ENCODE data around the gene GALNT3.
A peak's percentile ranks its signal among the peaks of the same experiment; 100 is the strongest.

GALNT3 gene

GRCh38 chr2:165796819-165797530 is 2.9 kb upstream of the GALNT3 start:
- no peak for FAIRE-seq
- DNase-seq (ENCODE audit: insufficient read length, low spot score) = no peak

- DNase-seq (ENCODE audit: insufficient read length, low spot score) (no peak), FAIRE-seq (no peak)
Observed at GRCh38 chr2:165796129-165796528, 2.1 kb upstream of the GALNT3 start.

- FAIRE-seq (no peak), DNase-seq (ENCODE audit: insufficient read length, low spot score) (no peak)
Observed at GRCh38 chr2:165795011-165795410, 964 bp upstream of the GALNT3 start.

- FAIRE-seq (peak; percentile 96), DNase-seq (ENCODE audit: insufficient read length, low spot score) (peak; percentile 65)
Observed at GRCh38 chr2:165794536-165794928, 485 bp upstream of the GALNT3 start.

- no peak for DNase-seq (ENCODE audit: insufficient read length, low spot score)
- no peak for FAIRE-seq
Observed at GRCh38 chr2:165793161-165793778, 777 bp downstream of the GALNT3 start.

- no peak for FAIRE-seq
- no peak for DNase-seq (ENCODE audit: insufficient read length, low spot score)
Observed at GRCh38 chr2:165792104-165792454, 2.0 kb downstream of the GALNT3 start.

GRCh38 chr2:165791421-165792103 is 2.5 kb downstream of the GALNT3 start:
- FAIRE-seq (no peak), DNase-seq (ENCODE audit: insufficient read length, low spot score) (no peak)

GRCh38 chr2:165790466-165790865 is 3.6 kb downstream of the GALNT3 start:
- DNase-seq (ENCODE audit: insufficient read length, low spot score) = no peak

GRCh38 chr2:165787334-165787733 is 6.7 kb downstream of the GALNT3 start:
- no peak for FAIRE-seq

More at GRCh38 chr2:165790466-165790865, 3.6 kb downstream of the GALNT3 start:
- no peak for FAIRE-seq

GRCh38 chr2:165779706-165780105 is 14.3 kb downstream of the GALNT3 start:
- FAIRE-seq (no peak), DNase-seq (ENCODE audit: insufficient read length, low spot score) (no peak)

More at GRCh38 chr2:165787334-165787733, 6.7 kb downstream of the GALNT3 start:
- no peak for DNase-seq (ENCODE audit: insufficient read length, low spot score)

- FAIRE-seq (no peak), DNase-seq (ENCODE audit: insufficient read length, low spot score) (no peak)
Observed at GRCh38 chr2:165778653-165779451, 15.2 kb downstream of the GALNT3 start.

GRCh38 chr2:165778187-165778556 is 15.9 kb downstream of the GALNT3 start:
- no peak for DNase-seq (ENCODE audit: insufficient read length, low spot score)
- no peak for FAIRE-seq

GRCh38 chr2:165777522-165778186 is 16.4 kb downstream of the GALNT3 start:
- no peak for DNase-seq (ENCODE audit: insufficient read length, low spot score)

GRCh38 chr2:165776796-165777195 is 17.3 kb downstream of the GALNT3 start:
- DNase-seq (ENCODE audit: insufficient read length, low spot score) = no peak
- no peak for FAIRE-seq

More at GRCh38 chr2:165777522-165778186, 16.4 kb downstream of the GALNT3 start:
- FAIRE-seq = no peak

- FAIRE-seq (no peak), DNase-seq (ENCODE audit: insufficient read length, low spot score) (no peak)
Observed at GRCh38 chr2:165776013-165776412, 18.0 kb downstream of the GALNT3 start.

- FAIRE-seq (no peak), DNase-seq (ENCODE audit: insufficient read length, low spot score) (no peak)
Observed at GRCh38 chr2:165773684-165774083, 20.4 kb downstream of the GALNT3 start.

- FAIRE-seq (no peak), DNase-seq (ENCODE audit: insufficient read length, low spot score) (no peak)
Observed at GRCh38 chr2:165772183-165772582, 21.9 kb downstream of the GALNT3 start.

GRCh38 chr2:165766326-165766927 is 27.6 kb downstream of the GALNT3 start:
- DNase-seq (ENCODE audit: insufficient read length, low spot score) (no peak), FAIRE-seq (no peak)

- FAIRE-seq = no peak
Observed at GRCh38 chr2:165762723-165763122, 31.3 kb downstream of the GALNT3 start.

More at GRCh38 chr2:165762723-165763122, 31.3 kb downstream of the GALNT3 start:
- no peak for DNase-seq (ENCODE audit: insufficient read length, low spot score)

Data from GM19239 (cell line).